Activated CD8-positive, alpha-beta memory T cell treated with anti-CD3 and anti-CD28 coated beads for 4 hours (primary cell): ENCODE results near the gene LPA.

Experiments used
- DNase-seq, 2 donors: peaks; one replicate each; pipeline ENCODE4 v3.0.0-alpha.2; 2020; ENCODE audit warnings: low read depth in 2 of 2

LPA gene

GRCh38 chr6:160520043-160520904 lies 143.8 kb downstream of the LPA start:
- peak; percentile 45 to 52 for DNase-seq

GRCh38 chr6:160519603-160520042 lies 144.5 kb downstream of the LPA start:
- no peak for DNase-seq

GRCh38 chr6:160519133-160519532 lies 144.9 kb downstream of the LPA start:
- DNase-seq: no peak

GRCh38 chr6:160513836-160514235 lies 150.2 kb downstream of the LPA start:
- no peak for DNase-seq

GRCh38 chr6:160510976-160511617 lies 153.0 kb downstream of the LPA start:
- DNase-seq: no peak

GRCh38 chr6:160510199-160510598 lies 153.9 kb downstream of the LPA start:
- DNase-seq: no peak

GRCh38 chr6:160509610-160510009 lies 154.5 kb downstream of the LPA start:
- DNase-seq: no peak

- no peak for DNase-seq
These were observed 155.5 kb downstream of the LPA start for GRCh38 chr6:160508599-160508998.

- DNase-seq: no peak
These were observed 156.7 kb downstream of the LPA start for GRCh38 chr6:160507420-160507819.

- no peak for DNase-seq
These were observed 158.1 kb downstream of the LPA start for GRCh38 chr6:160505970-160506369.

- no peak for DNase-seq
These were observed 163.4 kb downstream of the LPA start for GRCh38 chr6:160500639-160501038.

GRCh38 chr6:160494576-160494975 lies 169.5 kb downstream of the LPA start:
- no peak for DNase-seq

GRCh38 chr6:160489091-160489490 lies 175.0 kb downstream of the LPA start:
- DNase-seq: no peak

GRCh38 chr6:160487116-160487515 lies 177.0 kb downstream of the LPA start:
- no peak for DNase-seq
